ENCODE data around the gene PBX3. TPM values are rescaled to one million over a fixed set of nuclear protein-coding genes. Genes with fewer than 3 reads are reported as not detected.

The PBX3 gene
- 19.8 and 29.1 TPM in 2 replicates for total RNA-seq

GRCh38 chr9:125747053-125747764 lies at the start of gene PBX3:
Gene PBX3 (plus strand): TSS chr9:125747373.

DNA sequence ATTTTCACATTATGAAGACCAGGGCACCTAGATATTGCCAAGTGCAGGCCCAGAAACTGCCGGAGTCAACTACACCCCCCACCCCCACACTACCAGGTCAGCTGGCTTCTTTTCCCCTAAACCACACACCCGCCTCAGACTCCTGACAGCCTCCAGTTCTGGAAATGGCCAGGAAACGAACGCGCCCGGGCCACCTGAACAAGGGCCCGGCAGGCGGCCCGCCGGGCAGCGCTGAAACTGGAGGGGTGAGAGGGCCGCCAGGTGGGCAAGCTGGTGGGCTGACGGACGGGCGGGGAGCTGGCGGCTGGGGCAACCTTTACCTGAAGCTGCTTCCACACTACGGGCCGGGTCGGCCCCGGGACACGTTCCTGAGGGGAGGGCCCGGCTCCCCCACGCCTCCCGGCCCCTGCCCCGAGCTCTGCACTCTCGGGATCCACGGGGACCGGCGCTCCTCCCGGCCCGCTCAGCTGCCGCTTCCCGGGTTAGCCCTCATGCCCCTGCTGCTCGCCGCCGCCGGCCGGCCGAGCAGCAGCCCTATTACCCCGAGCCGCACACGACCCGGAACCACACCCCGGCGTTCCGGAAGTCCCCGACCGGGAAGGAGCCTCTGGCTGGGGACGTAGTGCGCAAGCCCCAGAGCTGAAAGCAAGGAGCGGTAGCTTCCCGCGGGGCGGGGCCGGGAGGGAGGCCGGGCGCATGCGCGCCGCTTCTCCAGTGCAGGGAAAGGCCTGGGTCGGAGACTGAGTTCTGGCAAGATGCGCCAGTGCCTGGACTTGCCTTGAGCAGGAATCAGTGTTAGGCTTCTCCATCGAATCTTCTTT lies 40.3 kb upstream of the PBX3 start, which contains the start of gene MAPKAP1:
TSS of gene MAPKAP1 (minus strand) at position 558 of the 821 bp plus-strand sequence. CDS start 34,634 bp downstream, outside the sequence.

Other genes with a start within 250 kb of the PBX3 start
- 50.6 and 98.5 TPM in 2 replicates for gene MAPKAP1, start 40.2 kb upstream of the PBX3 start, total RNA-seq

Data from placental epithelial cell (primary cell).